ENCODE data around the gene MGAM2. TPM values are rescaled to one million over a fixed set of nuclear protein-coding genes. Genes with fewer than 3 reads are reported as not detected.

MGAM2 gene
- total RNA-seq, 1 donor from 2014 or later, result 0.07 TPM

DNA sequence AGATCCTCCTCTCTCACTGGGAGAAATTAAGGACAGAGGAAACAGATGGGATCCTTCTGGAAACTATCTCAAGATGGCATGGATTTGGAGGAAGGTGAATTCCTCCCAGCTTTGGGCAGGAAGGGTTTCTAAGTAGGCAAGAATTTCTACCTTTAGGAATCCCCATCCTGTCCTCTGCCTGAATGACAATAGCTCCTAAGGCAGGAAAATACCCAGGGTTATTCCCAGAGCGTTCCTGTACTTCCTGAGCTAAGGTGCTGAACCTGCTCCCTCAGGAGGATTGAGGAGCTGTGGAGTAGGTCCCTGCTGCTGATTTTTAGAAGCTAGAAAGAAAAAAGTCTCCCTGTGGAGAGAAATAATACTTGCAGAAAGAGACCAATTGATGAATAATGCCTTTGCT is 568 bp downstream of the MGAM2 start:
- DNase-seq (no peak), ATAC-seq (no peak)
- intact Hi-C loops (cut with micrococcal nuclease), result no loop called here

DNA sequence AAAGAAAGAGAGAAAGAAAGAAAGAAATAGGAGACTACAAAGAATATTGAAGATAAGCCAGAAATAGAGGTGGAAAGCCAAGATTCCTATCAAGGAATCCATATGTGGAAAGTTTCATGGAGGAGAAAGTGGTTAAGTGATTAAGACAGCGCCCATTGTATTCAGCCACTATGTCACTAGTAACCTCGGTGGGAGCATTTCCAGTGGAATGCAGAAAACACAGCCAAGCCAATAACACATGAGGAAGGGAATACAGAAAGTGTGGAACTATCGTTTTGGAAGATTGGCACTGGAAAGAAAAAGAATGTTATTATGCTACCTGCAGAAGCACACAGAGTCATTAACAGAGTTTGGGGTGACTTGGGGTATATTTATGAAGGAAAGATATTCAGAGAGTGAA is 2.7 kb downstream of the MGAM2 start:
- intact Hi-C loops (cut with micrococcal nuclease), result no loop called here
- DNase-seq (no peak), ATAC-seq (no peak)

DNA sequence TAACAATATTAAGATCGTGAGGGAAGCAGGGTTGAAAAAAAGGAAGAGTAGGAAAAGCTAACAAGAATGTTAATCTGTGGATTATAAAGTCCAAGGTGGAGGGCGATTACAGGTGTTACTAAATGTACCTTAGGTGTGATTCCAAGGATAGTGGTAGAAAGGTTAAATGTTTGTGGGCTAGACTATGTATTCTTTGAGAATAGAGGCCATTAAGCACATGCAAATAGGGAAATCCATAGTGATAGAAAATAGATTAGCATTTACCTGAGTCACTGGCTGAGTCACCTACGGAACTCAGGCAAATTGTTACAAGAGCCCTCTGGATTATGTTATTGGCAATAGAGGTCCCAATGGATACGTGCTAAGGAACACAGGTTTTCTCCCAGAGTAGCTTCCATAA is 9.0 kb downstream of the MGAM2 start:
- no peak for ATAC-seq
- DNase-seq, result no peak
- intact Hi-C loops (cut with micrococcal nuclease), result no loop called here

DNA sequence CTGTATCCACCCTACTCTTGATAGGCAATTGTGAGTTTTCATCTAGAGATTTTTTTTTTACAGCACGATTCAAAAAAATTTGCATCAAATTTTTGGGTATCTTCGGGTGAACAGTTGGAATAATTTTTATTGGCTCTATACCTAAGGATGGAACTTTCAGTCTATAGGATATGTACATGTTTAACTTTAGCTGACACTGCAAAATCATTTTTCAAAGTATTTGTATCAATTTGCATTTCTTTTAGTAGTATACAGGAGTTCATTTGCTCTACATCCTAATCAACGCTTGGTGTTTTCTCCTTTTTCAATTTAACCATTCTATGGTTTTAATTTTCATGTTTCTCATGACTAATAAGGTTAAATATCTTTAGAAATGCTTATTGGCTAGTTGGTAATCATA is 11.7 kb downstream of the MGAM2 start:
- intact Hi-C loops (cut with micrococcal nuclease), result no loop called here
- ATAC-seq, result no peak
- DNase-seq, result no peak

DNA sequence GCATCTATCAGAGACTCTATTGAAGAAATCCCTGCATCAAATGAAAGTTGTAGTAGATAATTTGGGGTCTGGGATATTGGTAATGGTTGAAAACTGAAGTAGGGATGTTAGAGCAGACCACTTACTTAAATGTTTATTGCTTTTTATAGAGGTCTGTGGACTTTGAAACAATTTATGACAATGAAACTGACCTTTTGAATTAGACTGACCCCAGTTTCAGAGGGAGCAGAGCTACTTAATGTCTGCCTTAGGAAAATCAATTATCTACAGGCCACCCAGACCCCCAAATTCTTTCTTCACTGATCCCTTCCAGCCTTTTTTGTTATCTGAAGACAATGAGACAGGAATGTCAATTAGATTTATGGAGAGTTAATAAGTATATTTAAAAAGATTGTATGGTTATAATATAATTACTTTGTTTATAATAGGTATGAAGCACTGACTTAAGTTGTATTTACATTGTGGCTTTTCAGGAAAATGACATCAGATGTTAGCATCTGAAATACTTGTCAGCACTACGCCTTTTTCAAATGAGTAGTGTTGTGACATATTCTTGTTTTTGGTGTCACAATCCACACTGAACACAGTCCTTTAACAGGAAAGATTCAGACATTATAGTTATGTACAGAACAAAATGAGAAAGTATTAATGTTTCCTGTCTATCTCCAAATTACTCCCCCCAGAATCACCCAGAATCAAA is 13.9 kb downstream of the MGAM2 start:
- intact Hi-C loops (cut with micrococcal nuclease), result no loop called here
- ATAC-seq (no peak), DNase-seq (no peak)

DNA sequence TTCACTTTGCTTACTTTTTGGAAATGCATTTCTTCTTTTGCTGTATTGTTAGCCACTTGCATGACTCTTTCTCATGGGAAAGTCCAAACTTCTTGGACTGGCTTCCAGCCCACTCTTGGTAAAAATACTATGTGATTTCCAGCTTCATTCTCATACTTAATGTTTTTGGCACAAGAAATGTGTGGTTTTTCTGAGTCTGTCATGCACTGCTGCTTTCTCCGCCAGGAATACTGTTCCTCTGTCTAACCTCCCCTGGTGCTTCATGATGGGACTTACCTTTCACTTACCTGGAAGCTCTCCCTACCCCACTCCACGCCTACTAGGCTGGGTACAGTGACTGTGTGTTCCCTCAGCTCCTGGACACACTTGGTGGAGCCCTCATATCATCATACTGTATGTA is 18.7 kb downstream of the MGAM2 start:
- ATAC-seq (no peak), DNase-seq (no peak)
- intact Hi-C loops (cut with micrococcal nuclease), result no loop called here

DNA sequence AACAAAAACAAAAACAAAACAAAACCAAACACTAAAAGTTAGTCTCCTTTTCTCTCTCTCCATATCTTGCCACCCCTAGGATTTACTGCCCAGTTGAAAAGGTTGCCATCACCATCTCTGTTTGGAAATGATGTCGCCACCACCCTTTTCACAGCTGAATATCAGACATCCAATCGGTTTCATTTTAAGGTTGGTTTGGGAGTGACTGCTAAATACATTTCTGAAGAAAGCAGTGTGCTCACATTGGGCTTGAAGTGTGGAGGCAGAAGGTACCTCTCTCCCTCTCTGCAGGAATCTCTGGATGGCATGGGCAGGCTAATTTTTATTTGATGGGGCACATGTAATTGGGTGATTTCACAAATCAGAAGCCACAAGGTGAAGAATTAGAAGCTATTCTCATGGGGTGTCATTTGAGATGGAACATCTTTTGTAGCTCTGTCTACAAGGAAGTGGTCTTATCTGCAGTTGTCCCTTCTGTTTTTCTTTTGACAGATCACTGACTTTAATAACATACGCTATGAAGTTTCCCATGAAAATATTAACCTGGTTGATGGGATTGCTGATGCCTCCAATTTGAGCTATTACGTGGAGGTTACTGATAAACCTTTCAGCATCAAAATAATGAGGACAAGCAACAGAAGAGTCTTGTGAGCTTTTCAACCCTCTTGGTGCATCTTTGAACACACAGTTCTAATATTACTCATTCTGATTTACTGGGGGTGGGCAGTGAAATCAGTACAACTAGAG is 20.1 kb downstream of the MGAM2 start:
- DNase-seq (no peak), ATAC-seq (no peak)
- intact Hi-C loops (cut with micrococcal nuclease), result no loop called here

DNA sequence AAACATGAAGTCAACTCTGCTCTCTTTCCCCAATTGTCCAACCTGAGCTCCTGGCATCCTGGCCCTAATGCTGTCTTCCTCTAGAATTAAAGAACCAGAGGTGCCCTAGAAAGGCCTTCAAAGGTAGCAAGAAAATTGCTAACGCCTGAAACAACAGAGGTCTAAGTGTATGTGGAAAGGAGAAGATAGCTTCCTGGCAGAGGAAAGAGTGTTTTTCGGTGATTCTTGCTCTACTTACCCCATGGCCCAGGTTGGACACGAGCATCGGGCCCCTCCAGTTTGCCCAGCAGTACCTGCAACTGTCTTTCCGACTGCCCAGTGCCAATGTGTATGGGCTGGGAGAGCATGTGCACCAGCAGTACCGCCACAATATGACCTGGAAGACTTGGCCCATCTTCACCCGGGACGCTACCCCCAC is 22.2 kb downstream of the MGAM2 start:
- intact Hi-C loops (cut with micrococcal nuclease), result no loop called here
- DNase-seq, result no peak
- no peak for ATAC-seq

DNA sequence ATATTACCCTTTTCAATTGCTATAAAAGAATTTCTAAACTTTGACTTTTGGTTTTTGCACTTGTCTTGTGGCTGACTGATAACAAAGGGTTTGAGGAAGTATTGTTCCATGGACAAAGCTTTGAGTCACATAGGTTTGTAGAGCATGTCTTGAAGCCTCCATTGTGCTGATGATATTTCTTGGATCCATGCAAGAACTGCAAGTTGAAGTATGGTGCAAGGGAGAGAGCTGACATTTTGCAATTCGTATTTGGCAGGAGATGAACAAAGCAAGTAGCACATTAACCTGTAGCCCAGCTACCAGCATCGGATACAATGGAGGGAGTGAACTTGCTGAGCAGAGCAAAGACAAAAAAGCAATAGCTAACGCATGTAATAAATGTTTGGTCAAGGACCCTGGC is 23.4 kb downstream of the MGAM2 start:
- intact Hi-C loops (cut with micrococcal nuclease), result no loop called here
- DNase-seq (no peak), ATAC-seq (no peak)

DNA sequence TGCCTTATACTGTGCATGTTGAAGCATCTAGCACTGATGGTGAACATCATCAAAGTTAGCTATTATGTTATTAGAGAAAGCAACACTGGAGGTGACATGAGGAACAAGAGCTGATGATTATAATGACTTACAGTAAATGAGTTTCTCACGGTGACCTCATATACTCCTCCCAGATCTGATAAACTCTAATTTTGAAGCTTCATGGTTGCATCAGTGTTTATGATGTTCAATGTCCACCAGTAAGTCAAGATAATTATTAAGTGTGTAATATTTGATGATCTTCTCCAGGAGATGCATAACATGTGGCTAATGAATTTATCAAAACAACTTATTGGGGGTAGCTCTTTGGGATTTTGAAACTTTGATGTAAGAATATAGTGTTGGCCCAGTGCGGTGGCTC is 27.5 kb downstream of the MGAM2 start:
- intact Hi-C loops (cut with micrococcal nuclease), result no loop called here
- DNase-seq (no peak), ATAC-seq (no peak)

DNA sequence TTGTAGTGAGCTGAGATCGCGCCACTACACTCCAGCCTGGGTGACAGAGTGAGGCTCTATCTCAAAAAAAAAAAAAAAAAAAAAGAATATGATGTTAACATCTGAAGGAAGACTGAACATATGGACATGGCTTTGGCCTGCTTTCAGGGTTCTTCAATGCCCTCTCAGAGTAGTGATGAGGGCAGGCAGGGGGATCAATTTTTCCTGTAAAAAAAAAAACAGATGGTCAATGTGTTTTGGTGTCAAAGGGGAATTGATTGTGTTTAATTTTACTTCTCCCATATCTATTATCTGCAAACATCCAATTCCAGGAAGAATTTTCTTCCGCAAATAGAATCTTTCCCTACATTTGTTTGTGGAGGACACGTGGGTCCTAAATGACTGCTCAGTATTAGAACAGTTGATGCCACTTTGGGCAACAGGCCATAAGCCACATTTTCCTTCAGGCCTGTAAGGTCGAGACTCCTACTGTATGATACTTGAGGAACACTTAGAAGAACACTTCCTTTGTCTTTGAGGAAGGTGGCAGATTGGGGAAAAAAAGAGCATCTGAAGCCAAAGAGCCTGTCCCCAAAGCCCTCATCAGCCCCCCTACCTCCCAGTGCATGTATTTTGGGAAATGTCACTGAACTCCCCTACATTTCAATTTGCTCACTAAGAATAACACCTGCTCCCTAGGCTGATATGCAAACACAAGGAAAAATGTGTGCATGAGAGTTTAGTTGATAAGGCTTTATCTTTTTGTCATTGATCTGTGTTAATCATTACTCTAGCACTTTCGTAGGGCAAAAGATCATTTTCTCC is 28.3 kb downstream of the MGAM2 start:
- DNase-seq (no peak), ATAC-seq (no peak)
- intact Hi-C loops (cut with micrococcal nuclease), result no loop called here

DNA sequence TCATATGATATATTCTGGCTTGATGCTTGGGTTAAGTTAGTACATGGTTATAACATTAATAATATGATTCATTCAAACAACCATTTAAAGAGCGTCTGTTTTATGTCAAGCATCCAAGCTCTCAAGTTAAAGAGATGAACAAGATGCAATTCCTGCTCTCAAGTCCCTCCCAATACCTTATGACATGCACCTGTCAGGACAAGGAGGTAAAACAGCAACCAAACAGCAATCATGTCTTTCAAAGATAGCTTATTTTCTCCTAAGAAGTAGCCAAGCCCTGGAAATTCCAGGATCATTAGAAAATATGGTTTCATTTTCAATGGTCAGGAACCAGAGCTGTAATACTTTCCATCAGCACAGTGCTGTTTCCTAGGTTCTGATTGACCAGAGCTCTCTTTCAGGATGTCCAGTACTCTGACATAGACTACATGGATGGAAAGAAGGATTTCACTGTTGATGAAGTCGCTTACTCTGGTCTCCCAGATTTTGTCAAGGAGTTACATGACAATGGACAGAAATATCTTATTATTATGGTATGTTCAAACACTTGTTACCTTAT is 29.0 kb downstream of the MGAM2 start:
- ATAC-seq, result no peak
- DNase-seq, result no peak
- intact Hi-C loops (cut with micrococcal nuclease), result no loop called here

DNA sequence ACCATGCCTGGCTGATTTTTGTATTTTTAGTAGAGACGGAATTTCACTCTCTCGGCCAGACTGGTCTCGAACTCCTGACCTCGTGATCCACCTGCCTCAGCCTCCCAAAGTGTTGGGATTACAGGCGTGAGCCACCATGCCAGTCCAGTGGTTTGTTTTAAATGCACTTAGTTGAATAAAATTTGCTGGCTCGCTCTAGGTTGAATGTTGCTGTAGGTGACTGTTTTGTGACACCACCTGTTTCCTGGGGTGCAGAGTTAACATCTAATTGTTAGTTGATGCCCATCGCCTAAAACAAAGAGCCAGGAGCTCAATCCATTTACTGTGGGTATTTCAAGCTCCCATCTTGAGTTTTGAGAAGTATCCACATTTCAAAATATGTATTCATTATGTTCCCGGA is 31.2 kb downstream of the MGAM2 start:
- ATAC-seq, result no peak
- no peak for DNase-seq
- intact Hi-C loops (cut with micrococcal nuclease), result no loop called here

DNA sequence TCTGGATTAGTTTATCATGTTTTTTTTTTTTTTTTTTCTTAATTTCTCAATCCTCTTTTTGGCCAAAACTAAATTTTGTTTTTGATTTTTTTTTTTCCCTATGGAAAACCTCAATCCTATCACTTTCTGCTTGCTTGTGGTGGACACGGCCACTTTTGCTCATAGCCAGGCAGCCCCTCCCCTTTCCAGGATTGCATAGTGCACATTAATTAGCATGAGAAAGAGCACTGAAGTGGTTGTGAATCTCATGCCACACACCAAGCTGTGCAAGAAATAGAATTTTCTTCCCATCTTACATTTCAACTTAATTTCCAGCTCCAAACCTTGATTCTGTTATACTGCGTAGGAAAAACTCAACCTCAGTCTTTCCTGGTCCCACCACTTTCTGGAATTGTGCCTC is 34.6 kb downstream of the MGAM2 start:
- DNase-seq (no peak), ATAC-seq (no peak)
- intact Hi-C loops (cut with micrococcal nuclease), result no loop called here

DNA sequence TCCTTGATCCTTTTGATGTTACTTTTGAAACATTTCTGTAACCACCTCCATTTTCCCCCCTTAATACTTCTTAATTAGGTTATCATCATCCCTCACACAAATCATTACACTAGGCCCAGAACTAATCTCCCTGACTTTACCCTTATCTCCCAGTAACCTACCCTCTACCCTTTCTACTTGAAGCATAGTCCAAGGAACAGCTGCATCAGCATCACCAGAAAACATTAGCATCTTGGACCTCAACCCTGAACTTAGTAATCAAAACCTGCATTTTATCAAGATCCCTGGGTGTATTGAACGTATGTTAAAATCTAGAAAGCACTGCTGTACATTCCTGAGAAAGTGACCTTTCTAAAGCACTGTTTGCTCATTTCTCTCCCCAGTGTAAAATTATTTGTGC is 38.8 kb downstream of the MGAM2 start:
- ATAC-seq, result no peak
- no peak for DNase-seq
- intact Hi-C loops (cut with micrococcal nuclease), result no loop called here

DNA sequence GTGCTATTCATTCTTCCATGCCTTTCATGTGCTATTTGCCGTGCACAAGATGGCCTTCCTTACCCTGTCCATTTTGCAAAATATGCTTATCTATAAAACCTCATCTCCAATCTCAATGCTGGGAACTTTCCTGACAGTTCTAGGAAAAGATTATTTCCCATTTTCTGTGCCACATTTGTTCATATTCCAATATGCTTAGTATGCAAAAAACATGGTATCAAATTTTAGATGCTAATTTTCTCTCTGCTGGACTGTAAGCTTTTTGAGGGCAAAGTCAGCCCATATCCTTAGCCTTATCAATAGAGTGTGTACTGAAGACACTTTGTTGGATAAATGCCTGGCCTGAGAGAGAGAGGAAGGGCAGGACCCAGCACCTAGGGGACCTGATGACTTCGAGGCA is 39.4 kb downstream of the MGAM2 start:
- intact Hi-C loops (cut with micrococcal nuclease), result no loop called here
- DNase-seq (no peak), ATAC-seq (no peak)

DNA sequence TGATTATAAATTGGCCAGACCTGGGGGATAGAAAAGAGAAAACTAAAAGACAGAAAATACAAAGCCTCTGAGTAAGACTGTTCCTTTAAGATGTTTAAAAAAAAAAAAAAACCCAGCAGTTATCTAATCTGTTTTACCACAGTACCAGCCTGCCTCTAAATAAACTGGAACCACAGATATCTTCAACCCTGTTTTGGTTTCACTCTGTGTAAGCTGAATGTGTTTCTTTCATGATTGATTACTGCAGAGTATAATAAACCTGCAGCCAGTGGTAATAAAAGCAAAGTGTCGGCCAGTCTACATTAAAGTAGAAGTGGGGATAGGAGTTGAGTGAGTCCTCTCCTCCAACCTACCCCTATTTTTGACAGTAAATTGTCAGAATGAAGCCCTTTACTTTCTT is 40.6 kb downstream of the MGAM2 start:
- ATAC-seq (no peak), DNase-seq (no peak)
- intact Hi-C loops (cut with micrococcal nuclease), result no loop called here

DNA sequence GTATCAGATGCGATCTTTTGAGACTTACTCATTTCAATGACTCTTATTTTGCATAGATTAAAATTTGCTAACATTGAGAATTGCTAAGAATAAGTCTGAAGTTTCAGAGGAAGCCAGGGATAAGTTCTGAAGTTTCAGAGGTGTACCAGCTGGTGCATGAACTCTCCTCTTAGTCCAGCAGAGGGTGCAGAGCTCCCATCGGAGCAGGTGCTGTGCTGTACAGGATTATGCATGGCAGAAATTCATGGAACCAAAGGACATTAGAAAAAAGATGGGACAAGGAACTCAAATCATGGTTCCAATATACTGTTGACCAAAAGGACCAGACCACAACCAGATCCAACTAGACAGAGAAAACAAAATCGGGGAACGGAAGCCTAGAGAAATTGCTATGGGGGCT is 41.9 kb downstream of the MGAM2 start:
- DNase-seq, result no peak
- intact Hi-C loops (cut with micrococcal nuclease), result no loop called here

DNA sequence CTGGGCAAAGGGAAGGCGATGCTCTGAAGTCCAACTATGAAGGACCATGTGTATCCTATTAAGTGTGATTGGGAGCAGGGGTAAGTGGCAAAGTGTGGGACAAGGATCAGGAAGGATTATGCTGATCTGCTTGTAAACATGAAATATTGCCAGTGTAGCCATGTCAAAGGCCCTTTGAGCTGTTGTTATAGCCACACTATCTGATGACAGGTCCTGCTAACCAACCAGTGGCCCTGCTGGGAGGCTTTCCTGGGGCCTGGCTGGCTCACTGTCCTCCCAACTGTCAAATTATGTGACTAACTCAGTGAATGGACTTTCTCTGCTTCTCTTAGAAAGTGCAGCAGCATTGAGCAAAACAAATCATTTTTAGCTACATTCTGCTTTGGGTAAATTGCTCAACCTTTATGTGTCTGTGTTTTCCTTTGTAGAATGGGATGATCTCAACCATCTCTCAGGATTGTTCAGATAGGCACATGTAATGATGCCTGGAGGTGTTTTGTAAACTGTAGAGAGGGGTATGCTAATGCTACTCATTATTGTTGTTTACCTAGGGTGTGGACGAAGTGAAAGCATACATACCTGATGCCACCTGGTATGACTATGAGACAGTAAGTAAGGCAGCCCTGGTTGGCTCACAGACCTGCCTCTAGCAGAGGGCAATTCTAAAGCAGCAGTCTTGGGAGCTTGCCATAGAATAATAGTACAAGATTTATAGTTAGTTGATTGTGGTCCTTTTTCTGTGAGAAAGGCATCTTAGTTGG is 47.4 kb downstream of the MGAM2 start:
- DNase-seq (no peak), ATAC-seq (no peak)
- intact Hi-C loops (cut with micrococcal nuclease), result no loop called here

More for the DNA sequence above, 41.9 kb downstream of the MGAM2 start:
- ATAC-seq, result no peak

Data from left ventricle myocardium superior (tissue), 1 donor.